Brain microvascular endothelial cell (primary cell): ENCODE data around the gene SETD3.

Source experiments
- DNase-seq: peaks from one replicate; pipeline ENCODE4 v3.0.0-alpha.2; 2020
- H3K27ac ChIP-seq: fragments of 250-450 bp; sonication (Bioruptor Pico); 2 replicates; pipeline ENCODE4 v1.5.1; 2020; ENCODE audit warnings: mild to moderate bottlenecking, moderate library complexity
- H3K27me3 ChIP-seq: fragments of 250-450 bp; sonication (Bioruptor Pico); replicated peaks from 2 replicates; pipeline ENCODE4 v1.5.1; 2020; ENCODE audit warnings: mild to moderate bottlenecking
- H3K36me3 ChIP-seq: fragments of 250-450 bp; sonication (Bioruptor Pico); replicated peaks from 2 replicates; pipeline ENCODE4 v1.5.1; 2020; ENCODE audit warnings: mild to moderate bottlenecking
- H3K4me3 ChIP-seq: 2 replicates; pipeline ENCODE4 v1.5.1; 2011; ENCODE audit warnings: low read depth, mild to moderate bottlenecking, control low read depth, low read length, moderate library complexity
- CTCF ChIP-seq: IDR thresholded peaks from 2 replicates; pipeline ENCODE4 v1.5.1; 2011; ENCODE audit warnings: low read depth, mild to moderate bottlenecking, moderate library complexity, low read length, control low read depth, inconsistent platforms; ENCODE audit errors: missing control alignments
- in situ Hi-C: cut with HindIII; loops from 2 replicates; pipeline ENCODE4 v1.10.0; 2017; ENCODE audit warnings: low sequenced_read_pairs, low pct_ligation_motif_present

The SETD3 gene

GRCh38 chr14:99478128-99478527, 2.5 kb downstream of the SETD3 start:
- Histone ChIP-seq H3K4me3 (no peak overlapping the region), H3K27ac (no peak overlapping the region), H3K36me3 (no peaks in the 10 kb centered on the region), H3K27me3 (no peaks in the 10 kb centered on the region)
- DNase-seq: no peak
- TF ChIP-seq CTCF: no peak
- in situ Hi-C loops: no loop called here

GRCh38 chr14:99476864-99477263, 3.8 kb downstream of the SETD3 start:
- no peak for TF ChIP-seq CTCF
- Histone ChIP-seq H3K4me3 (no peak overlapping the region), H3K36me3 (no peaks in the 10 kb centered on the region), H3K27ac (no peak overlapping the region), H3K27me3 (no peaks in the 10 kb centered on the region)
- in situ Hi-C loops: no loop called here
- DNase-seq: no peak

- no peak for TF ChIP-seq CTCF
- Histone ChIP-seq H3K36me3 (no peaks in the 10 kb centered on the region), H3K27ac (no peak overlapping the region), H3K27me3 (no peaks in the 10 kb centered on the region), H3K4me3 (no peak overlapping the region)
- in situ Hi-C loops: no loop called here
- DNase-seq: no peak
These were observed 5.0 kb downstream of the SETD3 start for GRCh38 chr14:99475660-99476059.

DNA sequence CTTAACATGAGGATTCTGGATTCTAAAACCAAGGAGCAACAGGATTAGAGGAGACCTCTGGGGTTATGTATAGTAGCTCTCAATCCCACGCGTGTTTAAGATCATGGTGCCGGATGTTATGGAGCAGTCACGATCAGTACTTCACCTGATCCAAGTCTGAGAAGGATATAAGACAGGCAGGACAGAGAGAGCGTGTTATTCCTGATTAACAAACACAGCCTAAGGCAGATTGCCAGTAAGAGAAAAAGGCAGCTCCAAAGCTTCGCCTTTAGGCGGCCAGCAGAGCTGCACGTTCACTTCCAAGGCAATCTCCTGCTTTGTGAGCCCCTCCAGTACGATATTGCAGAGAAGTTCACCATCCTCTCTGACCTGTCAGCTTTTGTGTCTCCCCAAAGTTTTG, 5.5 kb downstream of the SETD3 start:
- no peaks in the 10 kb centered on the region for H3K27me3 ChIP-seq
- in situ Hi-C loops: no loop called here
- H3K27ac ChIP-seq: no peak overlapping the region
- TF ChIP-seq CTCF: no peak
- H3K4me3 ChIP-seq: no peak overlapping the region
- DNase-seq: no peak
- no peaks in the 10 kb centered on the region for H3K36me3 ChIP-seq

DNA sequence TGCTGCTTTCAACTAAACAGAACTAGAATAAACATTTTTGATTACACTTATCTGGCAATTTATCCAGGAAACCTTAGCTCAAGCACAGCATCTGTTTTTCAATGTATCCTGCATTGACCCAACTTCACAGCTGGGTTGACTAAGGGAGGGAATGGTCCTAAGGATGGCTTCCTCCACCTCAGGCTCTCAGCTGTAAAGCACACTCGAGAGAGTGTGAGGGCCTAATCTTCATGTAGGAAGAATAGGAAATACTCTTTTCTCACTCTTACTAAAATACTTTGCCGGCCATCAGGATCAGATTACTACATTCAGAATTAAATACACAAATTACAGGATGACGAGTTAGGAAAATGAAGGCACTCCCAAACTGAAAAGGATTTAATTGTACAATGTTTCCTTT, 7.2 kb downstream of the SETD3 start:
- in situ Hi-C loops: no loop called here

GRCh38 chr14:99472937-99473336, 7.7 kb downstream of the SETD3 start:
- Histone ChIP-seq H3K27me3 (no peaks in the 10 kb centered on the region), H3K27ac (no peak overlapping the region), H3K4me3 (no peak overlapping the region), H3K36me3 (no peaks in the 10 kb centered on the region)
- DNase-seq: no peak
- no peak for TF ChIP-seq CTCF
- in situ Hi-C loops: no loop called here

More for the DNA sequence above, 7.2 kb downstream of the SETD3 start:
- Histone ChIP-seq H3K36me3 (no peaks in the 10 kb centered on the region), H3K4me3 (no peak overlapping the region), H3K27me3 (no peaks in the 10 kb centered on the region), H3K27ac (no peak overlapping the region)
- no peak for DNase-seq
- TF ChIP-seq CTCF: no peak
